Endothelial cell of umbilical vein (primary cell): ENCODE data around the gene NARS2. TPM values are rescaled to one million over a fixed set of nuclear protein-coding genes. Genes with fewer than 3 reads are reported as not detected.
"Not testable (repeated sequence)": the region's sequence is repeated elsewhere in the genome, so short reads cannot be mapped to it uniquely, and the experiment has no call there.

ENCODE experiments used
- BruUV-seq: library from RNA; stranded (reverse); fragments of 400-500 nt; replicated peaks from 2 replicates; lab custom pipeline; 2021; lab: Mats Ljungman, UMichigan
- CTCF ChIA-PET: fragments of 300-600, 350-600 bp; sonication (Branson Sonifier 250); formaldehyde crosslinking; loops from one replicate; lab custom pipeline; 2021; ENCODE audit warnings: antibody characterized with exemption, inconsistent platforms; lab: Charles Lee
- POLR2A ChIA-PET: fragments of 300-600, 350-600 bp; sonication (Branson Sonifier 250); formaldehyde crosslinking; loops from one replicate; lab custom pipeline; 2021; ENCODE audit warnings: antibody characterized with exemption, inconsistent platforms; lab: Charles Lee
- DNase-seq: peaks from one replicate; pipeline ENCODE4 v3.0.0-alpha.2; 2011; ENCODE audit warnings: low read depth, low spot score
- FAIRE-seq: peaks from 2 replicates; lab custom pipeline; 2011; peaks lifted over from hg19 to GRCh38; lab: Jason Lieb, UNC
- H2AFZ ChIP-seq: 2 replicates; pipeline ENCODE4 v1.6.0; 2012; ENCODE audit warnings: low read depth, low read length, control low read depth, inconsistent platforms
- H3K27ac ChIP-seq: 2 replicates; pipeline ENCODE4 v1.5.1; 2011; ENCODE audit warnings: low read depth, mild to moderate bottlenecking, control low read depth, low read length, moderate library complexity; ENCODE audit not compliant: insufficient read depth
- H3K27me3 ChIP-seq, 2 experiments: 2 replicates each; pipeline versions ENCODE4 v1.6.0 to v1.6.1; 2011; ENCODE audit warnings: low read length in 2 of 2, mixed read lengths in 1 of 2; ENCODE audit not compliant: control insufficient read depth in 2 of 2, insufficient read depth in 2 of 2
- H3K36me3 ChIP-seq, 2 experiments: 2 replicates in 1 of 2; 3 replicates in 1 of 2; pipeline ENCODE4 v1.5.1; 2011; ENCODE audit warnings: low read length in 2 of 2, mild to moderate bottlenecking in 1 of 2, moderate library complexity in 1 of 2; ENCODE audit not compliant: control insufficient read depth in 2 of 2, insufficient read depth in 2 of 2; ENCODE audit errors: extremely low read depth in 1 of 2
- H3K4me1 ChIP-seq: 3 replicates; pipeline ENCODE4 v1.5.1; 2011; ENCODE audit warnings: mild to moderate bottlenecking, low read length; ENCODE audit not compliant: control insufficient read depth, insufficient read depth; ENCODE audit errors: extremely low read depth
- H3K4me2 ChIP-seq: 2 replicates; pipeline ENCODE4 v1.6.1; 2011; ENCODE audit warnings: low read length, control low read depth, mixed read lengths; ENCODE audit not compliant: insufficient read depth
- H3K4me3 ChIP-seq, 3 experiments: fragments of 200-600 bp in 1 of 3; sonication (generic), shearing (Covaris generic) in 1 of 3; replicated peaks in 1 of 3; 2 replicates each; pipeline ENCODE4 v1.5.1; 2011 to 2016; ENCODE audit warnings: control low read depth in 3 of 3, low read length in 3 of 3, mild to moderate bottlenecking in 2 of 3, inconsistent platforms in 1 of 3, low read depth in 1 of 3, moderate library complexity in 1 of 3; ENCODE audit not compliant: insufficient read depth in 1 of 3
- H3K79me2 ChIP-seq: 2 replicates; pipeline ENCODE4 v1.6.0; 2012; ENCODE audit warnings: low read length, inconsistent platforms; ENCODE audit not compliant: control insufficient read depth, insufficient read depth
- H3K9ac ChIP-seq: replicated peaks from 2 replicates; pipeline ENCODE3; 2011; ENCODE audit warnings: low read length, control low read depth; ENCODE audit not compliant: insufficient read depth; ENCODE audit errors: extremely low read depth
- H3K9me1 ChIP-seq: replicated peaks from 3 replicates; pipeline ENCODE4 v1.6.0; 2011; ENCODE audit warnings: mild to moderate bottlenecking, low read length; ENCODE audit not compliant: control insufficient read depth, insufficient read depth; ENCODE audit errors: extremely low read depth
- H3K9me3 ChIP-seq: replicated peaks from 2 replicates; pipeline ENCODE4 v1.5.1; 2012; ENCODE audit warnings: low read length, inconsistent platforms; ENCODE audit not compliant: control insufficient read depth, insufficient read depth
- H4K20me1 ChIP-seq: replicated peaks from 2 replicates; pipeline ENCODE3; 2011; ENCODE audit warnings: mild to moderate bottlenecking, low read length; ENCODE audit not compliant: control insufficient read depth, insufficient read depth; ENCODE audit errors: extremely low read depth
- FOS ChIP-seq: IDR thresholded peaks from 2 replicates; pipeline ENCODE4 v1.6.1; 2011; ENCODE audit warnings: mild to moderate bottlenecking, low read length, moderate library complexity, borderline replicate concordance; ENCODE audit not compliant: insufficient read depth
- MYC ChIP-seq: IDR thresholded peaks from one replicate; pipeline ENCODE4 v1.6.1; 2011; ENCODE audit warnings: mild to moderate bottlenecking, low read depth, low read length
- dilution Hi-C: fragments of 300-500 bp; cut with MboI; formaldehyde crosslinking; loops from one replicate; pipeline ENCODE4 v1.15.0; 2019; ENCODE audit warnings: low sequenced_read_pairs; ENCODE audit not compliant: extremely low pct_ligation_motif_present
- intact Hi-C: fragments of 100-400 bp; cut with micrococcal nuclease; formaldehyde crosslinking; loops from one replicate; pipeline ENCODE4 v1.10.0; 2022
- polyA plus RNA-seq, 4 experiments: library from polyadenylated mRNA; depleted of rRNA in 3 of 4; stranded (reverse) in 3 of 4; unstranded in 1 of 4; fragments of >200 nt; gene quantifications; 2 replicates each; pipeline versions ENCODE4 v1.2.1 to v1.2.3, GENCODE V29; 2011 to 2012; ENCODE audit warnings: missing spikeins in 1 of 4
- total RNA-seq: library from RNA; stranded (reverse); gene quantifications from 2 replicates; pipeline ENCODE4 v1.2.3, GENCODE V29; 2021

The NARS2 gene
- total and polyA plus RNA-seq, 2 donors (not counting 3 experiments of a cell fraction or from before 2014, with no cell fraction given) = 6.9 to 16.7 TPM

- Histone ChIP-seq H3K9me1 (no peaks in the 10 kb centered on the region), H3K79me2 (no peaks in the 10 kb centered on the region), H3K4me2 (no peak overlapping the region), H3K4me3 (no peak overlapping the region), H3K4me1 (no peaks in the 10 kb centered on the region), H3K36me3 (peaks cover 0 to 2% of the 10 kb centered on the region in 2 experiments), H3K27me3 (no peaks in the 10 kb centered on the region), H3K27ac (no peak overlapping the region), H2AFZ (no peak overlapping the region), H3K9ac (no peak overlapping the region), H4K20me1 (no peaks in the 10 kb centered on the region), H3K9me3 (no peaks in the 10 kb centered on the region)
- DNase-seq (no peak), FAIRE-seq (no peak)
- ChIA-PET CTCF (interaction anchor here (3.3 kb wide), 1 partner anchor 11 kb away, joined by 13 read pairs; no protein-coding TSS in a partner anchor), POLR2A (no interaction called here)
- no TSS peak for BruUV-seq
- intact Hi-C loops = no loop called here
- dilution Hi-C loops = no loop called here
- TF ChIP-seq FOS (no peak), MYC (no peak)
Observed at GRCh38 chr11:78552881-78553280, 21.8 kb downstream of the NARS2 start.

DNA sequence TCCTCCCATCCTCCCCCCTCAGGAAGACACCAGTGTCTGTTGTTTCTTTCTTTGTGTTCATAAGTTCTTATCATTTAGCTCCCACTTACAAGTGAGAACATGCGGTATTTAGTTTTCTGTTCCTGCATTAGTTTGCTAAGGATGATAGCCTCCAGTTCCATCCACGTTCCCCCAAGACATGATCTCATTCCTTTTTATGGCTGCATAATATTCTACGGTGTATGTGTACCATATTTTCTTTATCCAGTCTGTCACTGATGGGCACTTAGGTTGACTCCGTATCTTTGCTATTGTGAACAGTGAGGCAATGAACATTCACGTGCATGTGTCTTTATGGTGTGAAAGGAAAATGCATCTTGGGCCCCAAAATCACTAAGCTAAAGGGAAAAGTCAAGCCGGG, 22.5 kb downstream of the NARS2 start:
- H3K9me1 ChIP-seq, H3K4me1 ChIP-seq, H3K79me2 ChIP-seq, H3K27me3 ChIP-seq, H3K4me2 ChIP-seq, H3K36me3 ChIP-seq, dilution Hi-C loops, H4K20me1 ChIP-seq, intact Hi-C loops, FAIRE-seq, DNase-seq, H2AFZ ChIP-seq, H3K4me3 ChIP-seq, H3K9me3 ChIP-seq, H3K9ac ChIP-seq, H3K27ac ChIP-seq, BruUV-seq, POLR2A ChIA-PET: not testable (repeated sequence)
- CTCF ChIA-PET = interaction anchor here (3.3 kb wide), 1 partner anchor 12 kb away, joined by 13 read pairs; no protein-coding TSS in a partner anchor
